Effector CD4-positive, alpha-beta T cell (primary cell): ENCODE data around the gene RABGAP1L.
"Not testable (repeated sequence)": the region's sequence is repeated elsewhere in the genome, so short reads cannot be mapped to it uniquely, and the experiment has no call there.

Source experiments
- DNase-seq: peaks from one replicate; pipeline ENCODE4 v3.0.0-alpha.2; 2020

Gene RABGAP1L

DNA sequence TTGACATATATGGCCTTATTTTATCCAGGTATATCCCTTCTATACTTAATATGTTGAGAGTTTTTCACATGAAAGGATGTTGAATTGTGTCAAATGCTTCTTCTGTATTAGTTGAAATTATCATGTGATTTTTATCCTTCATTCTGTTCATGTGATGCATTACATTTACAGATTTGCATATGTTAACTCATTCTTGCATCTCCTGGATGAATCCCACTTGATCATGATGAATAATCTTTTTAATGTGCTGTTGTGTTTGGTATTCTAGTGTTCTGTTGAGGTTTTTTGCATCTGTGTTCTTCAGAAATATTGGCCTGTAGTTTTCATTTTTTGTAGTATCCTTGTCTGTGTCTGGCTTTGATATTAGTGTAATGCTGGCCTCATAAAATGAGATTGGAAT lies 150.2 kb downstream of the RABGAP1L start:
- DNase-seq = no peak

DNA sequence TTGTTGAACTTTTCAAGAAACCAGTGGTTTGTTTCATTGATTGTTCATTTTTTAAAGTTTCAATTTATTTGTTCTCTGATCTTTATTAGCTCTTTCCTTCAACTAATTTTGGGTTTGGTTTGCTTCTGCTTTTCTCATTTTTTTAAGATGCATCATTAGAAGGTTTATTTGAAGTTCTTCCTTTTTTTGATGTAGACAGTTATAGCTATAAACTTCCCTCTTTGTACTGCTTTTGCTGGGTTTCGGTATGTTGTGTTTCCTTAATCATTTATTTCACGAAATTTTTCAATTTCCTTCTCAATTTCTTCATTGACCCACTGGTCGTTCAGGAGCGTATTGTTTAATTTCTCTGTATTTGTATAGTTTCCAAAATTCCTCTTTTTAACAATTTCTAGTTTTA lies 155.1 kb downstream of the RABGAP1L start:
- no peak for DNase-seq

DNA sequence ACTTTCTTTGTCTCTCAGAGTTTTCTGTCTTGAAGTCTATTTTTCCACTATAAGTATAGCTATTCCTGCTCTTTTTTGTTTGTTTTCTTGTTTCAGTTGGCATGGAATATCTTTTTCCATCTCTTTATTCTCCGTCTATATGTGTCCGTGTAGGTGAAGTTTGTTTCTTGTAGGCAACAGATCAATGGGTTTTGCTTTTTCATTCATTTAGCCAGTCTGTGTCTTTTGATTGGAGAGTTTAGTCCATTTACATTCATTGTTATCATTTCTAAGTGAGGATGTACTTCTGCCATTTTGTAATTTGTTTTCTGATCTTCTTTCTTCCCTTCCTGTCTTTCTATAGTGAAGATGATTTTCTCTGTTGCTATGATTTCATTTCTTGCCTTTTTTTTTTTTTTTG lies 155.9 kb downstream of the RABGAP1L start:
- DNase-seq = no peak

DNA sequence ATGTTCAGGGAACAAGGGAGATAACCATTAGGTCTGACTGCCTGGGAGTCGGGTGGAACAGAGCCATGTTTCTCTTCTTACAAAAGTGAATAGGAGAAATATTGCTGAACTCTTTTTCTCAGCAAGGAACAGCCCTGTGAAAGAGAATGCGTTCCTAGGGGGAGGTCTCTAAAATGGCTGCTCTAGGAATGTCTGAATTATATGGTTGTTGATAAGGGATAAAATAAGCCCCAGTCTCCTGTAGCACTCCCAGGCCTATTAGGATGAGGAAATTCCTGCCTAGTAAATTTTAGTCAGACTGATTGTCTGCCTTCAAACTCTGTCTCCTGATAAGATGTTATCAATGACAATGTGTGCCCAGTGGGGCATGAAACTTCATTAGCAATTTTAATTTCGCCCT lies 161.6 kb downstream of the RABGAP1L start:
- not testable (repeated sequence) for DNase-seq

DNA sequence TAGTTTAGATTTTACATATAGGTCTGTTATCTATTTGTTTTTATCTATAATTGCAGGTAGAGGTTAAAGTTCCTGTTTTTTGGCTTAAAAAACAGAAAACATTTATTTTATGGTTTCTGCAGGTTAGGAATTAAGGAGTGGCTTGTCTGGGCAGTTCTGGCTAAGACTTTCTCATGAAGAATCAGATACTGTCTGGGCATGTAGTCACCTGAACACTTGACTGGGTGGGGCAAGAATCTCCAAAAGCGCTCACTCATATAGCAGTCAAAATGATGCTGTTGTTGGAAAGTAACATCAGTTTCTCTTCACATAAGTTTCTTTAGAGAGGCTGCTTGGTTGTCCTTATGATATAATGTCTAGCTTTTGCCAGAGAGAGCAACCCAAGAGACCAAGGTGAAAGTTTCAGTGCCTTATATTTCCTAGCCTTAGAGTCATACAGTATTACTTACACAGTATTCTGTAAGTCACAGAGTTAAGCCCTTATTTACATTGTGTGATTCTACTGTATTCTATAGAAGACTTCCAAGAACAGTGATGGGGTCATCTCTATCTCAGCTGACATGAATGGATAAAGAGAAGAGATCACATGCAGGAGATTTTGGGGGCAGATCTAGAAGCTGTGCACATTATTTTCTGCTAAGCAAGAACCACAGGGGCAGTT lies 163.0 kb downstream of the RABGAP1L start:
- DNase-seq = no peak

DNA sequence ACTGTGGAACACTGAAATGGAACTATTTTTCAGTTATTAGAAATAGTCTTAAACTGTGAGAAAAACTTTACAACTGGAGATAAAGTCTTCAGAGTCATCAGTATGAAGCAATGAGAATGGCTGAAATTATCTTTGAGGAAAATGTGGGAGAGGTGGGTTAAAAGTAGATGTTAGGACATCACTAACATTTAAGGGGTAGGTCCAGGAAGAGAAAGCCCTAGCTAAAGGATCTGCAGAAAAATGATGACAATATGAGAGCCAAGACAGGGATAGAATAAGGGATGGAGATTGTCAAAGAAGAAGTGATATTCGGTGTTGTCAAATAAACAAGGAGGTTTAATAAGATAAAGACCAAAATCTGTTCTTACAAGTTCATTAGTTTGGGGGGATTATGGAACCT lies 165.2 kb downstream of the RABGAP1L start:
- no peak for DNase-seq

DNA sequence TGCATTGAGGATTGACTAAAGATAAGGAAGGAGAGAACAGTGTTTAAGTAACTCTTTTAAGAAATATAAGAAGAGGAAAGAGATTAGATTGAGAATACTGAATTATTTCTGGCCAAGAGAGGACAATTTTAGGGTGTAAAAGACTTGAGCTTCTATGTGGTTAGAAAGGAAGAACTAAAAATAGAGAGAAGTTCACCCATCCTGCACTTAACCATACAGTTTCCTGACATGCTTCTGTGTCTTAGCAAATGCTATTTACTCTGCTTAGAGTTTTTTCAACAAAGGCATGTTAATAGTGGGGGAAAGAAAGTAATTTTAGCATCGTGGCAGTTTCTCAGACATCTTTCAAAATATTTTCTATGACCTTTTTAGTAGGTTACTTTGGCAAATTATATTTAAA lies 165.6 kb downstream of the RABGAP1L start:
- no peak for DNase-seq

DNA sequence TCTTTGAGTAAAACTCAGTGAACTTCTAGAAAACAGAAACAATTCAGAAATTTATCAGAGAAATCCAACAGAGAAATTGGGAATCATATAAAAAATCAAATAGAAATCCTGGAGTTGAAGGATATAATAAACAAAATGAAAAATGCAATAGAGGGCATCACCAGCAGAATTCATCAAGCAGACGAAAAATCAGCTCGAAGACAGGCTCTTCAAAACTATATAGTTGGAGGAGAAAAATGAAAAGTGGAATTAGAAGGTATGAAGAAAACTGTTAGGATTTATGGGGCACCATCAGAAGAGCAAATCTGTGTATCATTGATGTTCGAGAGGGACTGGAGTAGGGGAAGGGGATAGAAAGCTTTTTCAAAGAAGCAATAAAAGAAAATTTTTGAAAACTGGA lies 167.0 kb downstream of the RABGAP1L start:
- no peak for DNase-seq

DNA sequence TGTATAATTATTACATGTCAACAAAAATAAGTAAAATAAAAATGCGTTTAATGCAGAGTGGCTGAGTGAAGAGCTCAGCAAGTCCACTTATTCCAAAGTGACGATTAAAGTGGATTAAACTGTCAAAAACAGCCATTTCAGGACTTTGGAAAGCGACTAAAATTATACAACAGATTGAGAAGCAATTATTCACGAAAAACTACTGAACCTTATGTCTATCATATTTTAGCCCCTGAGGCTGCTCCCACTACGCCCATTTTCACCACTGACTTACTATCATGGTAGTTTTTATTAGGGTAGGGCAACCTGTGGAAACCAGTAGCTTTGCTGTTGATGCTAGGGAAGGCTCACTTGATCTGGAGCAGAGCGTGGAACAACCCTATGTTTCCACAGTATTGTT lies 174.1 kb downstream of the RABGAP1L start:
- DNase-seq = no peak

DNA sequence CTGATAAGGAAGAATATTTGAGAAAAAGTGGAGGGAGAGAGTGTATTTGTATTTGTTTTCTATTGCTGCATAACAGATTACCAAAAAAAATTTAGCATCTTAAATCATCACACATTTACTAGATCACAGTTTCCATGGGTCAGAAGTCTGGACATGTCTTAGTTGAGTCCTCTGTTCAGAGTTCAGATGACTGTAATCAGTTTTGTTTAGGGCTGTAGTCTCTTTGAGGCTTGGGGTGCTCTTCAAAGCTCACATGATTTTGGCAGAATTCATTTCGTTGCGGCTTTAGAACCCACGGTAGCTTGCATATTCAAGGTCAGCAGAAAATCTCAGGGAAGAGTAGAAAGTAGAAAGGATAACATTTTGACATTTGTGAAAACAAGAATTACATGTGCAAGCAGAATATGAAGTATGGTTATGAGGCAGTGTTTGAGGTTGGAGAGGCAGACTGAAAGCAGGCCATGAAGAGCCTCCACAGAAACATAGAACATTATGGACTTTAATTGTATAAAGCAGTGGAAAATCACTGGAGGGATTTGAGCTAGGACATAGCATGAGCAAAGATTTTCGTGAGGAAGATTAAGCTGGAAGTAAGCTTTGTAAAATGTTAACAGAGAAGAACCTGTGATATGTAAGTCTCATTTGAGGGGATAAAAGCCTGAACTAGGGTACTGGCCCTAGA lies 177.8 kb downstream of the RABGAP1L start:
- no peak for DNase-seq

DNA sequence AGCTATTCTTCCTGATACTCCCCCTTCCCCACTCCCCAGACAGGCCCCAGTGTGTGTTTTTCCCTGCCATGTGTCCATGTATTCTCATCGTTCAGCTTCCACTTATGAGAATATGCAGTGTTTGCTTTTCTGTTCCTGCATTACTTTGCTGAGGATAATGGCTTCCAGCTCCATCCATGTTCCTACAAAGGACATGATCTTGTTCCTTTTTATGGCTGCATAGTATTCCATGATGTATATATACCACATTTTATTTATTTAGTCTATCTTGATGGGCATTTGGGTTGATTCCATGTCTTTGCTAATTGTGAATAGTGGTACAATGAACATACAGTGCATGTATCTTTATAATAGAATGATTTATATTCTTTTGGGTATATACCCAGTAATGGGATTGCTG lies 181.1 kb downstream of the RABGAP1L start:
- DNase-seq = not testable (repeated sequence)

DNA sequence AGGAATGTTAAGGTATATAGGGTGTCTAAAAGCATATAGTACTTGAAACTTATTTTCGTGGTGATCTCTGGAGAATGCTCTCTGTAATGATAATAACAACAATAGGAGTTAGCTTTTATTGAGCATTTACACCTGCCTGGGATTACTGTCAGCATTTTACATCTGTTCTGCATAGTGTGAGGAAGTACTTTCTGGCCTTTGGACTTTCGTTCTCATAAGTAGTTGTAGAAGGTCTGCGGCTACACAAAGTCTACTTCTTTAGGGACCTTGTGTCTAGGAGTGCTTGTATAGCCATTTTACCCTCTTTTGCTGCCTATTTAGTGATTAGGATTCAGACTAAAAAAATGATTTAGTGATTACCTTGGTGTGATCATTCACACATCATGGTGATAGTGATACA lies 184.8 kb downstream of the RABGAP1L start:
- DNase-seq = no peak

DNA sequence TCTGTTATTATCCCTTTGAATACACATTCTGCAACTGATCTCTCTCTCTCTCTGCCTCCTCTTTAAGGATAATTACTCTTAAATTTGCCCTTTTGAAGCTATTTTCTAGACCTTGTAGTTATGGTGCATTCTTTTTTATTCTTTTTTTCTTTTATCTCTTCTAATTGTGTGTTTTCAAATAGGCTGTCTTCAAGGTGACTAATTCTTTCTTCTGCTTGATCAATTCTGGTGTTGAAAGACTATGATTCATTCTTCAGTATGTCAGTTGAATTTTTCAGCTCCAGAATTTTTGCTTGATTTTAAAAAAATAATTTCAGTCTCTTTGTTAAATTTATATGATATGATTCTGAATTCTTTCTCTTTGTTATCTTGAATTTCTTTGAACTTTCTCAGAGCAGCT lies 192.8 kb downstream of the RABGAP1L start:
- DNase-seq = no peak

DNA sequence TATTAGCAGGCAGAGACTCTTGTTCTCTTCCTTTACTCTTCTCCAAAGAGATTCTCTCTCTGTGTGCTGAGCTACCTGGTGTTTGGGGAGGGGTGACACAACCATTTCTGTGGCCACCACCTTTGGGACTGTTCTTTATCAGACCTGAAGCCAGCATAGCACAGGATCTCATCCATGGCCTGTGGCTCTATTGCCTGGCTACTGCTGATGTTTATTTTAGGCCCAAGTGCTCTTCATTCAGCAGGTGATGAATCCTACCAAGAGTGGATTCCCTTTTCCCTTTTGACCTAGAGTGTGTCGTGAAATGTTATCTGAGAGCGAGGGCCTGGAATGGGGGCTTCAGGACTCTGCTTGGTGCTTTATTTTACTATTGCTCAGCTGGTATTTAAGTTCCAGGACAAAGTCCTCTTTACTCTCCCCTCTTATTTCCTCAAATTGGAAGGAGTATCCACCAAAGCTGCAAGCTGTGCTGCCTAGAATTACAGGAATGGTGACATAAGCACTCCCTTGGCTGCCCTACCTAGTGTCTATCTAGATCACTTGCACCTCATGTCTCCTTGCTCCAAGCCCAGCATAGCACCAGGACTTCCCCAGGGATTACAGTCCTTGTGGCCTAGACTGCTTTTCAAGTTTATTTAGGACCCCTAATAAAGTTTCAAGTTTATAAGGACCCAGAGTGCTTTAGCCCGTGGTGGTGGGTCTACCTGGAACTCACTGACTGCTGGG lies 193.7 kb downstream of the RABGAP1L start:
- no peak for DNase-seq

DNA sequence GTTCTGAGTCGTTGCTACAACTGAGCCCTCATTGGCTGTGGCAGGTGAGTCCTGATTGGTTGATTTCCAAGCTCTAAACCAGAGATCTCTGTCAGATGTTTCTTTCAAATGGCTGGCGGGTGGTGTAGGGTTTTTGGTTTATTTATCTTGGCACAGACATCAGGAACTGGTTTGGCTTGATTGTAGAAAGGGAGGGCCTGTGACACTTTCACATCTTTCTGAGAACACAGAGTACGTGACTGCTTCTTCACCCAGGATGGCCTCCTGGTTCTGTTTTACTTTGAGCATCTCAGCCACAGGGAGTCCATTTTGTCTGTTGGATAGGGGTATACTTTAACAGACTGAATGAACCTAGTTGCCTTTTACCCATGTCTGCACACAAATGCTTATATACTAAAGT lies 199.0 kb downstream of the RABGAP1L start:
- no peak for DNase-seq

DNA sequence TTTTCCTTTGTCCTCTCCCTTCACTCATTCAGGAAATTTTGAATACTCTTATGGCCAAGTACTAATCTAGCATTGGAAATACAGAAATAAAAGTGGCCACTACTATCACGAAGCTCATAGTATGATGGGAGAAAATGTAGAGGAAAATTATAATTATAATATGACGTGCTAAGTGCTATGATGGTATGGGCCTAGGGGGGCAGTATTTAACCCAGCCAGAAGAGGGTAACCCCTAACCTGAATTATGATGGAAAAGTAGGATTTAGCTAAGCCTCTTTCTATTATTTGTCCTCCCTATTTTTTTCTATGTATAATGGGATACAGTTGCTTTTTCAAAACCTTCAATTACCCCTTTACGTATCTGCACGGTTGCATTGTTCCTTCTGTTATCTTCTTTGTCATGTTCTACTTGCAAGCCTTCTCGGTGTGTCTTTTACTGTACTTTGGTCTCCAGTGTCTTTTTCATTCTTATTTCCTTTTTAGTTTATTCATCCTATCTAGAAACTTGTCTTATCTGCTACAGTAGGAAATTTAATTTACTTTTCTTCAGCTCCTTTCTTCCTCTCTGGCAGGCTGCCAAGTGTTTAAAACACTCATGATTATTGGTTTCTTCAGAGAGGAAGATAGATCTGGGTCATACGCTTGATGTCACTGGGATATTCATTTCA lies 199.6 kb downstream of the RABGAP1L start:
- no peak for DNase-seq

DNA sequence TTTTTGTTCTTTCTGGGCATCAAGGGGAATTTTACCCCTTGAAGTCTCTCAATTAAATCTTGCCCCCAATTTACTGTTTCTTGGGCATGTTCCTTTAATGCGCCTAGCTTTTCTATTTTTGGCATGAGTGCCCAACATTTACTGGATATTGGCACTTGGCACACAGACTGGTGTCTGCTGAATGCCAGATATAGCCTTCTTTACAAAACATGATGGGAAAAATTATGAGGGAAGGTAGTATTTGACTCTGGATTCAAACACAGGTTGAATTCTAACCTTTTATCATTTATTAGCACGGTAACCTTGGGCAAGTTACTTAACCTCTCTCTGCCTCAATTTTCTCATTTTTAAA lies 200.1 kb downstream of the RABGAP1L start:
- no peak for DNase-seq

DNA sequence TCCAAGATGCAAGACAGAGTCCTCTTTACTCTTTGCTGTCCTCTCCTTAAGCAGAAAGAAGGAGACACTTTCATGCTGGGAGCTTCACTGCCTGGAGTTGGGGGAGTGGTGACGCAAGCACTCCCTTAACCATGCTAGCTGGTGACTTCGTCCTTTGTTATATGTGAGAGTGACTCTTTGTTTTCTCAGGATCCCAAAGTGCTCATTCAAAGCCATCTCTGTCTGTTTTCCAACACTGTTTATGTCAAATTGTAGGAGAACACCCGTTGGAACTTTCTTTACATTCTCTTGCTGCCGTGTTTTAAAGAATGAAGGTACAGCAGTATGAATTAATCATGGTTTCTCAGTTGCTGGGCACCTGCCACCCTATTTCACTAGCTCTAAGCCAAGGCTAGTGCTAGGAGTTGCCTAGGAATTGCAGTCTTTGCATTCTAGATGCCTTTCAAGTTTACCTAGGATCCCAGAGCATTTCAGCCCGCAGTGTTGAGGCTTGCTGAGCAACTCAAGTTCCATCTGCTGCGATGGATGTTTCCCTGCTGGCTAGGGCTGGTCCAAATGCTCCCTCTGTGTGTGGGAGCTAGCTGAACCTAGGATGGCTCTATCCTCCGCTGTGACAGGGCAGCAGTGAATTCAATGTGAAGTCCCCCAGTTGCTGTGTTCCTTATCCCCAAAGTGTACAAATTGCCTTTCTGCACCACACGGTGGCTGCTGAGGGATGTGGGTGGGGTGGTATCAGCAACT lies 205.8 kb downstream of the RABGAP1L start:
- no peak for DNase-seq

DNA sequence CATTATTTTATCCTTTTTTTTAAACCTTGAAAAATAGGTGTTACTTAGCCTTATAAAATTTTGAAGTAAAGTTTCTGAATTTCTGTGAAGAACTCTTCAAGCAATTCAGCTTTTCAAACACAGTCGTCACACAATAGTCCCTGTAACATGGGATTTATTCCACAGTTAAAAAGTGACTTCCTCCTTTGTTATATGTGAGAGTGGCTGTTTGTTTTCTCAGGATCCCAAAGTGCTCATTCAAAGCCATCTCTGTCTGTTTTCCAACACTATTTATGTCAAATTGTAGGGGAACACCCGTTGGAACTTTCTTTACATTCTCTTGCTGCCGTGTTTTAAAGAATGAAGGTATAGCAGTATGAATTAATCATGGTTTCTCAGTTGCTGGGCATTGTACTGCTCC lies 207.6 kb downstream of the RABGAP1L start:
- DNase-seq = no peak

DNA sequence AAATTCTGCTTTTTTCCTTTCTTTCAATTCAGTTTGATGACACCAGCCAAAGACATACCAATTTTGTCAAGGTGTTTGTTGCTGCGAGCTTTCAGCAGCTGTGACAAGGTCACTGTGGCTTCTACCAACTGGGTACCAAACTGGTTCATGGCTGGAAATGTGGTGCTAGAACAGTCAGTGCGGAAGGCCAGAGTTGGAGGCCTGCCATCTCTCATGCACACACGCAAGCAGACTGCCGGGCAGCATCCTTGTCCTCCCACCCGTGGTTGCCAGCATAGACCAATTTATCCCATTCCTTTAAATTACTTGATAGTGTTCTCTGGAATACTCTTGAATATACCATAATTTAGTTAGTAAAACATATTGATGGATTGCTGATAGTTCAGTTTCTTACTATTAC lies 208.6 kb downstream of the RABGAP1L start:
- DNase-seq = no peak

DNA sequence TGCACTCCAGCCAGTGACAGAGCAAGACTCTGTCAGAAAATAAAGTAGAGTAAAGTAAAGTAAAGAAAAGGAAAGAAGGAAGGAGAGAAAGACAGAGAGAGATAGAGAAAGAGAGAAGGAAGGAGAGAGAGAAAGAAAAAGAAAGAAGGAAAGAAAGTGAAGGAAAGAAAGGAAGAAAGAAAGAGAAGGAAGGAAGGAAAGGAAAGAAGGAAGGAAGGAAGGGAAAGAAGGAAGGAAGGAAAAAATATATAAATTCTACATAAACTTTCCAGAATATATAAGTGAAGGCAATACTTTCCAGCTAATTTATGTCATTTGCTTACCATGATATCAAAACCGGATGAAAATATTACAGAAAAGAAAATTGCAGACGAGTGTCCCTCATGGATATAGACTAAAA lies 216.7 kb downstream of the RABGAP1L start:
- no peak for DNase-seq

DNA sequence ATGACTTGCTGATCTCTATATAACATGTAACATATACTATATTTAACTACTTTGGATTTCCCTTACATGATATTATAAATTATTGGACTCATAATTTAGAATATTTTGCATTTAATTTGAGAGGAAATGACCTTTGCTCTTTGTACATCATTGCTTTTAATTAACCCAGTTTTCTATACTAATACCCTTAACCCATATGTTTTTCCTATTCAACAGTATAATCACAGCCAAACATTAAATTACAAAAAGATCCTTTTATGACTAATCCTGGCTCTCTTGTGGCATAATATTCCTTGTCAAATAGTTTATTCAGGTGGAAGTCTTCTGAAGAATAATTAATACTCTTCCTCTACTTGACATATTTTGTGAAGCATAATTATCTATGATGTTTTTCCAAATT lies 232.4 kb downstream of the RABGAP1L start:
- DNase-seq = no peak

DNA sequence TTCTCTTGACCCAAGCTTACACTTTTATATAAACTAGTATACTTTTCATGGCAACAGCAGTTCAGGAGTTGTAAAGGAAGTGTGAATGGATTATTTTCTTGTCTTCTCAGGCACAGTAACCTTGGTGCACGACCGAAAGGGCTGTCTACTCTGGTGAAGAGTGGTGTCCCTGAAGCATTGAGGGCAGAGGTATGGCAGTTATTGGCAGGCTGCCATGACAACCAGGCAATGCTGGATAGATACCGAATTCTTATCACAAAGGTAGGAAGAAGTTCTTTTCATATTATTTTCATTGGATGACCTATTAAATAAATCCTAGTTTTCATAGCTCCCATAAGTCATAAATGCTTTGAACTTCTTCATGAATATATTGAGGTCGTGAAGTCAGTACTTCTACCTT lies 234.6 kb downstream of the RABGAP1L start:
- no peak for DNase-seq
